WI38 (cell line): Measurements from ENCODE around the gene RTBDN.
A peak's percentile ranks its signal among the peaks of the same experiment; 100 is the strongest.

Experiments
- H3K4me3 ChIP-seq: 2 replicates; pipeline ENCODE4 v1.5.1; 2011; ENCODE audit warnings: low read depth, mild to moderate bottlenecking, control low read depth, low read length
- TF ChIP-seq, protein P1 (sequence below): IDR thresholded peaks from 2 replicates; pipeline ENCODE4 v1.5.1; 2012; ENCODE audit warnings: low read depth, mild to moderate bottlenecking, control low read depth, low read length

Gene RTBDN

GRCh38 chr19:12792051-12792852, 42.1 kb downstream of the RTBDN start:
- TF ChIP-seq, protein P1, sequence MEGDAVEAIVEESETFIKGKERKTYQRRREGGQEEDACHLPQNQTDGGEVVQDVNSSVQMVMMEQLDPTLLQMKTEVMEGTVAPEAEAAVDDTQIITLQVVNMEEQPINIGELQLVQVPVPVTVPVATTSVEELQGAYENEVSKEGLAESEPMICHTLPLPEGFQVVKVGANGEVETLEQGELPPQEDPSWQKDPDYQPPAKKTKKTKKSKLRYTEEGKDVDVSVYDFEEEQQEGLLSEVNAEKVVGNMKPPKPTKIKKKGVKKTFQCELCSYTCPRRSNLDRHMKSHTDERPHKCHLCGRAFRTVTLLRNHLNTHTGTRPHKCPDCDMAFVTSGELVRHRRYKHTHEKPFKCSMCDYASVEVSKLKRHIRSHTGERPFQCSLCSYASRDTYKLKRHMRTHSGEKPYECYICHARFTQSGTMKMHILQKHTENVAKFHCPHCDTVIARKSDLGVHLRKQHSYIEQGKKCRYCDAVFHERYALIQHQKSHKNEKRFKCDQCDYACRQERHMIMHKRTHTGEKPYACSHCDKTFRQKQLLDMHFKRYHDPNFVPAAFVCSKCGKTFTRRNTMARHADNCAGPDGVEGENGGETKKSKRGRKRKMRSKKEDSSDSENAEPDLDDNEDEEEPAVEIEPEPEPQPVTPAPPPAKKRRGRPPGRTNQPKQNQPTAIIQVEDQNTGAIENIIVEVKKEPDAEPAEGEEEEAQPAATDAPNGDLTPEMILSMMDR = no peak

GRCh38 chr19:12791345-12792050, 42.9 kb downstream of the RTBDN start, which contains the start of gene JUNB:
JUNB (plus strand) TSS chr19:12791486; CDS start chr19:12791772, 286 bp downstream.
- H3K4me3 ChIP-seq = peak within 1 kb of the TSS; percentile 91
- TF ChIP-seq, protein P1 = no peak

More at GRCh38 chr19:12792051-12792852, 42.1 kb downstream of the RTBDN start:
- peak overlapping the region; percentile 91 for H3K4me3 ChIP-seq

DNA sequence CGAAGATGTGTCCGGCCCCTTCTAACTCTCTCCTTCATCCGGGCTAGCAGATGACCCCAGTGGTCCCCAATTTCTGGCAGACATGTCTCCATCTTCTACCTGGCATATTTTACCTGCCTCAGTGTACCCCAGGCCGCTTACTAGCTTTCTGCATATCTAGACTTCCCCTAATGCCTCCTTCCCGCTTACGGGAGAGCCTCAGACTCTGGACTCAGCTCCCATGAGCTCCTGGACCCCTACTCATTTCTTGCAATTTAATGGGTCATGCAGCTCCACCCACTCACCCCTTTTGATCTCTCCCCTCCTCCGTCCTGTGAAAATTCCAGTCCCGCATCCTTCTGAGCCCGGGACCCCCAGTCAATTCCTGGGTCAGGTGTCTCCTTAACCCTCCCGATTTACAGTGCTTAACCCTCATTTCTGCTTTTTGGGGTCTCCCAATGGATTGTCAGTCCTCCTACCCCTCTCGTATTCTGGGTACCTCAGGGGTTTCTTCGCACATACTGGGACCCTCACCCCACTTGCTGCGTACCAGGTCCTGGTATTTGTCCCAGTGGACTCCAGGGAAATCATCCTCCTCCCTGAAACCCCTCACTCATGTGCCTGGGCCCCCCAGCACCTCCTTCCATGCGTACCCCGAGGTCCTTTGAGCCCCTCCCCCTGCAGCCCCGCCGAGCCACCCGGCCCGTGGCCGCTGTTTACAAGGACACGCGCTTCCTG, 43.6 kb downstream of the RTBDN start:
- peak overlapping the region; percentile 91 for H3K4me3 ChIP-seq
- TF ChIP-seq, protein P1 = no peak

DNA sequence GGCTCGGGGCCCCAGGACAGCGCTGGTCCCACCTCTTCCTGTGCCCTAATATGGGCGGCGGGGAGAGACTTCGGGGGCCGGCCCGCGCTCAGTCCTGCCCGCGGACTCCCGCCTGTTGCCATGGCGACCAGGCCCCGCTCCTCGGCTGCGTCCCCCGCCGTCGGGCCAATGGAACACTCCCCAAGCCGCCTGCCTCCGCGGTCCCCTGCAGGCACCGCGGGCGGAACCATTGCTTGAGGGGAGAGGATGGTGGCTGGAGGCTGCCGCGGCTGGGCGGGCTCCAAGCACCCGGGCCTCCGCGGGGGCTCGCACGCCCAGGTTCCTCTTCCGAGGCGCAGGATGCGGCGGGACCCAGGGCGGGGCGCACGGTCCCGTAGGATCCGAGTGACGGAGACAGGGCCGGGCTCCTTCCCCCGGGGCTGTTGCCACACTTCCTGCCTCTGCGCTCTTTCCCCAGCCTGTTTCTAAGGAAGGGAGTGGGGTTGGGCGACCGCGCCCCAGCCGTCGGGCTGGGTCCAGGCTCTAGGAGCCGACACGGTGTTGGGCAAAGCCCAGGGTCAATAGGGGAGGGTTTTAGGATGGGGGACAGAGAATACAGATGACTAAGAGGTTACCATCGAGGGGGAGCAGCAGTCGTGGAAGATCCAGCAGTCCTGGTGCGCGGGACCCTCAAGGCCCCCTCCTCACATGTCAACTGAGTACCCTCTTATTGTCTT, 44.3 kb downstream of the RTBDN start:
- H3K4me3 ChIP-seq = peak overlapping the region; percentile 91
- TF ChIP-seq, protein P1 = no peak

GRCh38 chr19:12789098-12789903, 45.1 kb downstream of the RTBDN start:
- TF ChIP-seq, protein P1 = no peak
- H3K4me3 ChIP-seq = peak overlapping the region; percentile 91

DNA sequence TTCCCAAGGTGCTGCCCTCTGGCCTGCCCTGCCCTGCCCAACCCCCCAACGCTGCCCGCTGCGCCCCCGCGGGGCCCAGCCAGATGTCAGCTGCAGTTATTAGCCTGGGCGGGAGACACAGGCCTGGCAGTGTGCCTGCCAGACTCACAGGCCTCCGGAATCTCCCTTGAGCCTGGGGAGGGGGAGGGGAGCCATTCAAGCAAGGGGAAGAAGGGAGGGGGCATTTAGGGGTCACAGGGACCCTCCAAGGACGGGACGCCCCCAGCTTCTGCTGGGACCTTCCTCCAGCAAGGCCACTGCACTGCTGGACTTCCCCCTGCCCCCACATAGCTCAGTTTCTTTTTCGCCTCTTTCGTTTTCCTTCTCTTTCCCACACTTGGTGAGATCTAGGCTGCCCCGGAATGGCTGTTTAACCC, 45.7 kb downstream of the RTBDN start:
- peak overlapping the region; percentile 54 for H3K4me3 ChIP-seq
- TF ChIP-seq, protein P1 = no peak
